Transverse colon (tissue), 4 donors: Measurements from ENCODE around the gene INPP5B. TPM values are rescaled to one million over a fixed set of nuclear protein-coding genes. Genes with fewer than 3 reads are reported as not detected.
"Not testable (repeated sequence)": the region's sequence is repeated elsewhere in the genome, so short reads cannot be mapped to it uniquely, and the experiment has no call there.

Experiments
- DNase-seq: peaks from one replicate; pipeline ENCODE4 v3.0.0-alpha.2; 2019
- H3K27ac ChIP-seq, 4 donors: fragments of 200-600 bp; sonication (generic); 2 replicates each; pipeline ENCODE4 v1.5.1; 2016 to 2018; ENCODE audit warnings: inconsistent platforms in 4 of 4
- H3K27me3 ChIP-seq: fragments of 200-600 bp; sonication (generic); 2 replicates; pipeline ENCODE4 v1.5.1; 2017; ENCODE audit warnings: inconsistent platforms
- H3K36me3 ChIP-seq, 4 donors: fragments of 200-600 bp; sonication (generic); 2 replicates each; pipeline ENCODE4 v1.5.1; 2017 to 2019; ENCODE audit warnings: inconsistent platforms in 4 of 4
- H3K4me1 ChIP-seq, 4 donors: fragments of 200-600 bp; sonication (generic); 2 replicates each; pipeline ENCODE4 v1.5.1; 2017 to 2020; ENCODE audit warnings: inconsistent platforms in 4 of 4
- H3K4me3 ChIP-seq, 4 donors: fragments of 200-600 bp; sonication (generic); 1 replicate in 1 of 4; 2 replicates in 3 of 4; pipeline versions ENCODE4 v1.5.1 to v1.6.1; 2017 to 2019; ENCODE audit warnings: inconsistent platforms in 4 of 4
- H3K9me3 ChIP-seq, 2 donors: fragments of 200-600 bp; sonication (generic); 2 replicates each; pipeline ENCODE4 v1.5.1; 2017 to 2019; ENCODE audit warnings: inconsistent platforms in 2 of 2
- EP300 ChIP-seq: sonication (generic); formaldehyde crosslinking; IDR thresholded peaks from one replicate; pipeline ENCODE4 v1.6.1; 2017; ENCODE audit warnings: antibody characterized with exemption, low read depth
- POLR2A ChIP-seq: fragments of 450-650 bp; IDR thresholded peaks from one replicate; pipeline ENCODE4 v1.6.1; 2016; ENCODE audit warnings: antibody characterized with exemption, mild to moderate bottlenecking, moderate library complexity
- POLR2AphosphoS5 ChIP-seq, 3 donors: sonication (generic); formaldehyde crosslinking; IDR thresholded peaks; one replicate each; pipeline ENCODE4 v1.6.1; 2016; ENCODE audit warnings: antibody characterized with exemption in 3 of 3
- WGBS, 2 donors: methylation state at CpG; one replicate each; pipeline ENCODE4 v1.1.5; 2018; ENCODE audit warnings: low coverage in 1 of 2; 5-methylcytosine and 5-hydroxymethylcytosine counted together
- in situ Hi-C, 4 donors: fragments of 200-750 bp; cut with MboI; loops; one replicate each; pipeline versions ENCODE4 v1.15.0 to v1.15.1; 2017; ENCODE audit warnings: low sequenced_read_pairs in 3 of 4, low pct_ligation_motif_present in 1 of 4, low pct_unique_long_range_greater_than_20kb in 1 of 4
- intact Hi-C: fragments of 100-400 bp; cut with DNase I; formaldehyde crosslinking; loops from one replicate; pipeline ENCODE4 v1.15.1; 2023; ENCODE audit warnings: low total_unique reads
- total RNA-seq, 4 donors: library from RNA; depleted of rRNA; stranded (reverse); fragments of >200 nt; gene quantifications; one replicate each; pipeline ENCODE4 v1.1.0, GENCODE V29; 2016
- TF ChIP-seq, protein P1 (sequence below), 5 experiments: fragments of 200-600 bp in 3 of 5; fragments of 450-650 bp in 2 of 5; sonication (generic) in 3 of 5; IDR thresholded peaks; 1 replicate in 2 of 5; 2 replicates in 3 of 5; pipeline ENCODE4 v1.5.1; 2016 to 2017; ENCODE audit warnings: antibody characterized with exemption in 5 of 5, inconsistent platforms in 3 of 5, mild to moderate bottlenecking in 2 of 5, moderate library complexity in 1 of 5

INPP5B gene
- total RNA-seq, 4 donors from 2014 or later: 32.6 to 43.6 (median 39.1) TPM

DNA sequence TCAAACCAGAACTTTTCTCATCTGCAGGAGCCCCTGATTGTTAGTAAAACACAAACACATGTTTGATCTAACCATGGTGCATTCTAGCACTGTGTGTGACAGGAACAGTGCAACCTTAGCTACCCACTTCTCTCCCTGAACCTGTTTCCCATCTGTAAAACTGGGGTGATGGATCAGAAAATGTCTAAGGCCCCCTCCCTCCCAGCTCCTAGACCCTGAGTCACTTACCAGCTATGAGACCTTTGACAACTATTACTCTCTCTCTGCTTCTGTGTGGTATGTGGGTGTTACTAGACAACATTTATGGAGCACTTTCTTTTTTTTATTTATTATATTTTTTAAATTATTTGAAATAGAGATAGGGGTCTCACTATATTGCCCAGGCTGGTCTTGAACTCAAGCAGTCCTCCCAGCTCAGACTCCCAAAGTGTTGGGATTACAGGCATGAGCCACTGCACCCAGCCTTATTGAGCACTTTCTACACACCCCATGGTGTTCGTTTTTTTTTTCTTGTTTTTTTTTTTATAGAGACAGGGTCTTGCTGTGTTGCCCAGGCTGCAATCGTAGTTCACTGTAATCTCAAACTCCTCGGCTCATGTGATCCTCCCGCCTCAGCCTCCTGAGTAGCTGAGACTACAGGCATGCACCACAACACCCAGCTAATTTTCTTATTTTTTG lies 2.6 kb downstream of the INPP5B start:
- TF ChIP-seq POLR2A (no peak), EP300 (no peak), POLR2AphosphoS5 (IDR thresholded peaks at IDR 0.05) (no peak)
- TF ChIP-seq, protein P1, sequence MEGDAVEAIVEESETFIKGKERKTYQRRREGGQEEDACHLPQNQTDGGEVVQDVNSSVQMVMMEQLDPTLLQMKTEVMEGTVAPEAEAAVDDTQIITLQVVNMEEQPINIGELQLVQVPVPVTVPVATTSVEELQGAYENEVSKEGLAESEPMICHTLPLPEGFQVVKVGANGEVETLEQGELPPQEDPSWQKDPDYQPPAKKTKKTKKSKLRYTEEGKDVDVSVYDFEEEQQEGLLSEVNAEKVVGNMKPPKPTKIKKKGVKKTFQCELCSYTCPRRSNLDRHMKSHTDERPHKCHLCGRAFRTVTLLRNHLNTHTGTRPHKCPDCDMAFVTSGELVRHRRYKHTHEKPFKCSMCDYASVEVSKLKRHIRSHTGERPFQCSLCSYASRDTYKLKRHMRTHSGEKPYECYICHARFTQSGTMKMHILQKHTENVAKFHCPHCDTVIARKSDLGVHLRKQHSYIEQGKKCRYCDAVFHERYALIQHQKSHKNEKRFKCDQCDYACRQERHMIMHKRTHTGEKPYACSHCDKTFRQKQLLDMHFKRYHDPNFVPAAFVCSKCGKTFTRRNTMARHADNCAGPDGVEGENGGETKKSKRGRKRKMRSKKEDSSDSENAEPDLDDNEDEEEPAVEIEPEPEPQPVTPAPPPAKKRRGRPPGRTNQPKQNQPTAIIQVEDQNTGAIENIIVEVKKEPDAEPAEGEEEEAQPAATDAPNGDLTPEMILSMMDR (IDR thresholded peaks at IDR 0.05): no peak
- no peaks in the 10 kb centered on the region for H3K9me3 ChIP-seq
- DNase-seq: no peak
- H3K27me3 ChIP-seq: no peaks in the 10 kb centered on the region
- peaks cover 8 to 41% (median 24%) of the 10 kb centered on the region in 4 donors for H3K4me1 ChIP-seq
- intact Hi-C loops: no loop called here
- 80 to 85% methylated on average over 1 to 4 of the region's 4 CpGs for WGBS, 2 donors
- in situ Hi-C loops: no loop called here
- no peak overlapping the region for H3K4me3 ChIP-seq
- peaks cover 0 to 12% (median 5%) of the 10 kb centered on the region in 4 donors for H3K36me3 ChIP-seq
- no peak overlapping the region for H3K27ac ChIP-seq

DNA sequence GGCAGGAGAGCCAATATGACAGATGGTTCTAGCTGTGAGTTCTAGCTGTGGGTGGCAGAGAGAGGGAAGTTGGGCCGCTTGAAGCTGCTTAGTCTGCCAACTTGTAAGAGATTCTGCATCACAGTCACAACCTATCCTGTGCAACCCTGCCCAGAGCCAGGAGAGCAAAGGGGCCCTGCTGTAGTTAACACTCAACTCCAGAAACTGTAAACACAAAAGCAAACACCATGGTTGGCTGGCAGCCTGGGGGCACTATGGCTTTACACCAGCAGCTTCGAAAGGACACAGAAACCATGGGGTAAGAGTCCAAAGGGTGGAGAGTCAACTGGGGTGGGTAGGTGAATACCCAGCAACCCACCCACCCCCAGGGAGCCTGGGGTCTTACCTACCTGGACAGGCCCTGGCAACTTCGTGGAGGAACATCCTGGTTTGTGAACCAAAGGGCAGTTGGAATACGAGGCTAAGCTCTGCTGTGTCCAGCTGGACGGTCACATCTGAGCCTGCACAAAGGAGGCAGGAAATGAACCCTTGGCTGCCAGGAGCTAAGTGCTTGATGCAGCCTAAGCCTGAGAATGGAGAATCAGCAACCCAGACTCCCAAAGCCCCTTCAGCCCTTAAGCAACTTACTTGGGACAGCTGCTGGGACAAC lies 6.4 kb downstream of the INPP5B start:
- Histone ChIP-seq H3K4me1 (peaks cover under 1 to 18% (median 11%) of the 10 kb centered on the region in 4 donors), H3K27me3 (no peaks in the 10 kb centered on the region), H3K27ac (peak overlapping the region; percentile 6 to 48 (median 34)), H3K4me3 (no peak overlapping the region), H3K9me3 (no peaks in the 10 kb centered on the region), H3K36me3 (peaks cover 0 to 20% (median 5%) of the 10 kb centered on the region in 4 donors)
- in situ Hi-C loops: no loop called here
- intact Hi-C loops: no loop called here
- TF ChIP-seq EP300 (no peak), POLR2AphosphoS5 (IDR thresholded peaks at IDR 0.05) (no peak), POLR2A (no peak)
- DNase-seq: peak; percentile 28
- WGBS, 2 donors: 33% methylated on average over 5 of the region's 5 CpGs; no CpG with 5 or more reads in 1 of the 2 donors

DNA sequence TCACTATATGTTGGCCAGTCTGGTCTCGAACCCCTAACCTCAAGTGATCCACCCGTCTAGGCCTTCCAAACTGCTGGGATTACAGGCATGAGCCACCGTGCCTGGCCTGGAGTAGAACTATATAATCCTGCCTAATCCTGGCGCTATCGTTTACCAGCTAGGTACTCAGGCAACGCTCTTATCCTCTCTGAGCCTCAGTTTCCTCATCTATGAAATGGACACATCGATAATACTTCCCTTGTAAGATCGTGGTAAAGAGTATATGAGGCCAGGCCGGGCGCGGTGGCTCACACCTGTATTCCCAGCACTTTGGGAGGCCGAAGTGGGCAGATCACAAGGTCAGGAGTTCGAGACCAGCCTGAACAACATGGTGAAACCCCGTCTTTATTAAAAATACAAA lies 10.1 kb downstream of the INPP5B start:
- H3K4me3 ChIP-seq, H3K27ac ChIP-seq, H3K27me3 ChIP-seq, intact Hi-C loops, H3K9me3 ChIP-seq, in situ Hi-C loops, DNase-seq: not testable (repeated sequence)
- 91 to 96% methylated on average over 9 to 14 of the region's 14 CpGs for WGBS, 2 donors
- Histone ChIP-seq H3K36me3 (peaks cover 0 to 12% (median 0%) of the 10 kb centered on the region in 4 donors), H3K4me1 (peaks cover 0 to 20% (median 14%) of the 10 kb centered on the region in 4 donors)

DNA sequence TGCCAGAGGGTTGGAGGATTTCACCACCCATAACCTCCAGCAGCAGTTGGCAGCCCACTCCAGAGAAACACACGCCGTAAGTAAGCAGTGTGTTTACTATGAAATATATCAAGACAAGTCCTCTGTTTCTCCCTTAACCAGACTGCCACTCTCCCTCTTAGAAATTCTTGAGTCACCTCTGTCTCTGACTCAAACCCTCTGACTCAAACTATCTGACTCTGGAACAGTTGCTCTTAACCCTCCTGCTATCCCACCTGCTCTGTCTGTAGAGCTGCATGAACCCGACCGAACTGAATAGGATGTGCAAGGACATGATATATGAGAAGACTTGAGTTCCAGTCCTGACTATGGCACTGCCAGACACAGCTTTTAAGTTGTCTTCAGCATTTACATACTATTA lies 14.1 kb downstream of the INPP5B start:
- in situ Hi-C loops: no loop called here
- intact Hi-C loops: loop anchor here (5.0 kb wide), 1 partner anchor 1790 kb away; no protein-coding TSS in a partner anchor

More for the DNA sequence above, 14.1 kb downstream of the INPP5B start:
- Histone ChIP-seq H3K27ac (no peak overlapping the region), H3K27me3 (no peaks in the 10 kb centered on the region), H3K9me3 (no peaks in the 10 kb centered on the region), H3K36me3 (peaks cover 0 to 7% (median 0%) of the 10 kb centered on the region in 4 donors), H3K4me3 (no peak overlapping the region), H3K4me1 (peaks cover 8 to 21% (median 15%) of the 10 kb centered on the region in 4 donors)
- no peak for DNase-seq
- TF ChIP-seq EP300 (no peak), POLR2AphosphoS5 (IDR thresholded peaks at IDR 0.05) (no peak), POLR2A (no peak)
- TF ChIP-seq, protein P1 (IDR thresholded peaks at IDR 0.05): no peak
- WGBS, 2 donors: 87% methylated on average over 4 of the region's 4 CpGs; no CpG with 5 or more reads in 1 of the 2 donors
